Parathyroid adenoma (tissue), 2 donors: ENCODE data around the gene ACTL8.

Experiments
- H2AFZ ChIP-seq: fragments of 300-600 bp; sonication (generic); one replicate; pipeline ENCODE4 v1.7.0; 2017; ENCODE audit warnings: antibody characterized with exemption, mild to moderate bottlenecking
- H3K27ac ChIP-seq: fragments of 300-600 bp; sonication (generic); one replicate; pipeline ENCODE4 v1.7.0; 2017
- H3K27me3 ChIP-seq: fragments of 300-600 bp; sonication (generic); one replicate; pipeline ENCODE4 v1.7.0; 2017; ENCODE audit warnings: low read length; ENCODE audit not compliant: control insufficient read depth, insufficient read depth
- H3K36me3 ChIP-seq: fragments of 300-600 bp; sonication (generic); one replicate; pipeline ENCODE4 v1.7.0; 2017; ENCODE audit warnings: low read length; ENCODE audit not compliant: control insufficient read depth, insufficient read depth
- H3K4me1 ChIP-seq: fragments of 300-600 bp; sonication (generic); one replicate; pipeline ENCODE4 v1.7.0; 2017; ENCODE audit warnings: control low read depth
- H3K4me2 ChIP-seq: fragments of 300-600 bp; sonication (generic); one replicate; pipeline ENCODE4 v1.7.0; 2017; ENCODE audit warnings: low read length
- H3K4me3 ChIP-seq: fragments of 300-600 bp; sonication (generic); one replicate; pipeline ENCODE4 v1.7.0; 2017; ENCODE audit warnings: low read depth, low read length
- H3K79me2 ChIP-seq: fragments of 300-600 bp; sonication (generic); one replicate; pipeline ENCODE4 v1.7.0; 2017; ENCODE audit warnings: control low read depth
- H3K9ac ChIP-seq: fragments of 300-600 bp; sonication (generic); one replicate; pipeline ENCODE4 v1.7.0; 2017; ENCODE audit warnings: mild to moderate bottlenecking
- H3K9me3 ChIP-seq: fragments of 300-600 bp; sonication (generic); one replicate; pipeline ENCODE4 v1.7.0; 2017; ENCODE audit warnings: low read length; ENCODE audit not compliant: control insufficient read depth
- CTCF ChIP-seq: fragments of 300-600 bp; sonication (generic); IDR thresholded peaks from one replicate; pipeline ENCODE4 v1.7.0; 2017; ENCODE audit warnings: antibody characterized with exemption, mild to moderate bottlenecking
- donor health status: primary hyperparathyroidism.

Gene ACTL8

DNA sequence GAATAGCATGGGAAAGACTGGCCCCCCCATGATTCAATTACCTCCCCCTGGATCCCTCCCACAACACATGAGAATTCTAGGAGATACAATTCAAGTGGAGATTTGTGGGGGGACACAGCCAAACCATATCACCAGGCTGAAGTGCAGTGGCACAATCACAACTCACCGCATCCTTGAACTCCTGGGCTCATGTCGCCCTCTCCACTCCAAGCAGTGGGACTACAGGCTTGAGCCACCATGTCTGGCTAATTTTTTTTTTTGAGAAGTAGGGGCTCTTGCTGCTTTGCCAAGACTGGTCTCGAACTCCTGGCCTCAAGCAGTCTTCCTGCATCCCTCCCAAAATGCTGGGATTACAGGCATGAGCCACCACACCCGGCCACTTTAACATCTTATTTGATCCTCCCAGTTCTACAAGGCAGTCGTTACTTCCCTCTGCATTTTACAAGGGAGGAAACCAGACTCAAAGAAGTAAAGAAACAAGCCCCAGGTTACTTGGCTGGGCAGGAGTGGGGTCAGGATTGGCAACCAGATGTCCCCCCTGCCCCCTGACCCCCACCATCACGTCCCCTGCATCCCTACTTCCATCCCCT lies 26.9 kb upstream of the ACTL8 start:
- Histone ChIP-seq H3K36me3 (no peaks in the 10 kb centered on the region), H2AFZ (no peak overlapping the region), H3K4me2 (no peak overlapping the region), H3K27me3 (no peaks in the 10 kb centered on the region), H3K4me1 (no peaks in the 10 kb centered on the region), H3K9ac (no peak overlapping the region), H3K4me3 (no peak overlapping the region), H3K79me2 (no peaks in the 10 kb centered on the region), H3K27ac (no peak overlapping the region), H3K9me3 (no peaks in the 10 kb centered on the region)
- TF ChIP-seq CTCF: no peak

GRCh38 chr1:17729248-17729647 lies 25.9 kb upstream of the ACTL8 start:
- Histone ChIP-seq H3K4me3 (no peak overlapping the region), H3K4me1 (no peaks in the 10 kb centered on the region), H3K27me3 (no peaks in the 10 kb centered on the region), H3K79me2 (no peaks in the 10 kb centered on the region), H3K36me3 (no peaks in the 10 kb centered on the region), H3K9me3 (no peaks in the 10 kb centered on the region), H3K4me2 (no peak overlapping the region), H3K9ac (no peak overlapping the region), H3K27ac (no peak overlapping the region), H2AFZ (no peak overlapping the region)
- no peak for TF ChIP-seq CTCF

- Histone ChIP-seq H3K4me3 (no peak overlapping the region), H3K27ac (no peak overlapping the region), H3K4me2 (no peak overlapping the region), H2AFZ (no peak overlapping the region), H3K9ac (no peak overlapping the region), H3K79me2 (no peaks in the 10 kb centered on the region), H3K27me3 (no peaks in the 10 kb centered on the region), H3K4me1 (no peaks in the 10 kb centered on the region), H3K9me3 (no peaks in the 10 kb centered on the region), H3K36me3 (no peaks in the 10 kb centered on the region)
- TF ChIP-seq CTCF: no peak
These were observed 25.2 kb upstream of the ACTL8 start for GRCh38 chr1:17729909-17730308.

GRCh38 chr1:17731460-17731859 lies 23.7 kb upstream of the ACTL8 start:
- Histone ChIP-seq H3K79me2 (no peaks in the 10 kb centered on the region), H3K9me3 (no peaks in the 10 kb centered on the region), H3K4me1 (no peaks in the 10 kb centered on the region), H3K27ac (no peak overlapping the region), H3K9ac (no peak overlapping the region), H3K4me2 (no peak overlapping the region), H3K4me3 (no peak overlapping the region), H3K27me3 (no peaks in the 10 kb centered on the region), H2AFZ (no peak overlapping the region), H3K36me3 (no peaks in the 10 kb centered on the region)
- no peak for TF ChIP-seq CTCF

- H3K27ac ChIP-seq: no peak overlapping the region
- TF ChIP-seq CTCF: no peak
These were observed 22.7 kb upstream of the ACTL8 start for GRCh38 chr1:17732475-17732874.

More at GRCh38 chr1:17732475-17732874, 22.7 kb upstream of the ACTL8 start:
- Histone ChIP-seq H3K27me3 (no peaks in the 10 kb centered on the region), H3K9me3 (no peaks in the 10 kb centered on the region), H3K36me3 (no peaks in the 10 kb centered on the region), H3K4me1 (no peaks in the 10 kb centered on the region), H3K9ac (no peak overlapping the region), H3K4me2 (no peak overlapping the region), H3K79me2 (no peaks in the 10 kb centered on the region), H2AFZ (no peak overlapping the region), H3K4me3 (no peak overlapping the region)
